Measurements from ENCODE around the gene TYMS. TPM values are rescaled to one million over a fixed set of nuclear protein-coding genes. Genes with fewer than 3 reads are reported as not detected.

The TYMS gene
- polyA plus RNA-seq, 1 donor from 2014 or later = 3.3 TPM

GRCh38 chr18:677145-677544, 19.7 kb downstream of the TYMS start:
- TF ChIP-seq REST (IDR thresholded peaks at IDR 0.05; ENCODE audit: borderline replicate concordance) (no peak), MXI1 (conservative IDR thresholded peaks at IDR 0.05; ENCODE audit: poor library complexity, severe bottlenecking) (no peak), RAD21 (conservative IDR thresholded peaks at IDR 0.05) (no peak), TAF1 (IDR thresholded peaks at IDR 0.05; ENCODE audit: low read depth) (no peak), EP300 (conservative IDR thresholded peaks at IDR 0.05; ENCODE audit: poor library complexity, severe bottlenecking) (no peak), CTCF (IDR thresholded peaks at IDR 0.05; ENCODE audit: poor library complexity, severe bottlenecking) (no peak), SMC3 (conservative IDR thresholded peaks at IDR 0.05; ENCODE audit: poor library complexity) (no peak), POLR2AphosphoS5 (IDR thresholded peaks at IDR 0.05) (no peak), EZH2 (IDR thresholded peaks at IDR 0.05; ENCODE audit: borderline replicate concordance, insufficient read depth, low read length, poor library complexity, severe bottlenecking) (no peak)
- H3K36me3 ChIP-seq (ENCODE audit: insufficient read depth, low read length) = no peaks in the 10 kb centered on the region
- no peak overlapping the region for H3K9ac ChIP-seq (ENCODE audit: low read length)
- no peaks in the 10 kb centered on the region for H3F3A ChIP-seq (ENCODE audit: insufficient read depth, low read length, poor library complexity, severe bottlenecking)
- H4K20me1 ChIP-seq (ENCODE audit: insufficient read depth) = no peaks in the 10 kb centered on the region
- no peaks in the 10 kb centered on the region for H3K9me3 ChIP-seq (ENCODE audit: low read length)
- H3K79me2 ChIP-seq (replicated peaks; ENCODE audit: insufficient read depth, low read length) = no peaks in the 10 kb centered on the region
- H3K27me3 ChIP-seq (ENCODE audit: insufficient read depth, low read depth, low read length) = no peaks in the 10 kb centered on the region
- no peaks in the 10 kb centered on the region for H3K9me2 ChIP-seq (ENCODE audit: insufficient read depth, low read length)
- no peak overlapping the region for H3K27ac ChIP-seq (ENCODE audit: low read length)
- H3K4me2 ChIP-seq (ENCODE audit: low read length) = no peak overlapping the region
- no peak overlapping the region for H2AFZ ChIP-seq (ENCODE audit: low read depth, low read length)
- no peak overlapping the region for H3K4me3 ChIP-seq (ENCODE audit: low read length)

- Histone ChIP-seq H3K9me2 (ENCODE audit: insufficient read depth, low read length) (no peaks in the 10 kb centered on the region), H2AFZ (ENCODE audit: low read depth, low read length) (no peak overlapping the region), H3K27ac (ENCODE audit: low read length) (no peak overlapping the region), H3K79me2 (replicated peaks; ENCODE audit: insufficient read depth, low read length) (no peaks in the 10 kb centered on the region), H4K20me1 (ENCODE audit: insufficient read depth) (no peaks in the 10 kb centered on the region), H3K9ac (ENCODE audit: low read length) (no peak overlapping the region), H3K4me3 (ENCODE audit: low read length) (no peak overlapping the region), H3K9me3 (ENCODE audit: low read length) (no peaks in the 10 kb centered on the region), H3K4me2 (ENCODE audit: low read length) (no peak overlapping the region), H3F3A (ENCODE audit: insufficient read depth, low read length, poor library complexity, severe bottlenecking) (no peaks in the 10 kb centered on the region), H3K27me3 (ENCODE audit: insufficient read depth, low read depth, low read length) (no peaks in the 10 kb centered on the region), H3K36me3 (ENCODE audit: insufficient read depth, low read length) (no peaks in the 10 kb centered on the region)
- TF ChIP-seq POLR2AphosphoS5 (IDR thresholded peaks at IDR 0.05) (peak; percentile 44), RAD21 (conservative IDR thresholded peaks at IDR 0.05) (no peak), EP300 (conservative IDR thresholded peaks at IDR 0.05; ENCODE audit: poor library complexity, severe bottlenecking) (peak; percentile 61), REST (IDR thresholded peaks at IDR 0.05; ENCODE audit: borderline replicate concordance) (peak; percentile 37)
Measured at GRCh38 chr18:677951-678381, 20.5 kb downstream of the TYMS start.
